Progenitor cell of endocrine pancreas (in vitro differentiated cells): ENCODE data around the gene GORASP1. TPM values are rescaled to one million over a fixed set of nuclear protein-coding genes. Genes with fewer than 3 reads are reported as not detected.

Experiments used
- DNase-seq: peaks from one replicate; pipeline ENCODE4 v3.0.0; 2021; ENCODE audit warnings: low spot score; ENCODE audit not compliant: unreplicated experiment
- H3K27ac Mint-ChIP-seq: 2 replicates; pipeline ENCODE4 v1.8.0; 2021; ENCODE audit warnings: mild to moderate bottlenecking, moderate library complexity, mixed read lengths
- H3K27me3 Mint-ChIP-seq: 2 replicates; pipeline ENCODE4 v1.8.0; 2021; ENCODE audit warnings: mixed read lengths
- H3K36me3 Mint-ChIP-seq: 2 replicates; pipeline ENCODE4 v1.8.0; 2022; ENCODE audit warnings: mixed read lengths; ENCODE audit not compliant: insufficient read depth
- H3K4me1 Mint-ChIP-seq: 2 replicates; pipeline ENCODE4 v1.8.0; 2021; ENCODE audit warnings: low read depth, mixed read lengths
- H3K4me3 Mint-ChIP-seq: 2 replicates; pipeline ENCODE4 v1.8.0; 2021; ENCODE audit warnings: low read depth, mild to moderate bottlenecking, moderate library complexity, mixed read lengths
- H3K9me3 Mint-ChIP-seq: 2 replicates; pipeline ENCODE4 v1.8.0; 2021; ENCODE audit warnings: low read depth, mixed read lengths
- CTCF ChIP-seq: fragments of 200-600 bp; sonication (generic); IDR thresholded peaks from one replicate; pipeline ENCODE4 v1.5.0; 2021; ENCODE audit warnings: antibody characterized with exemption, mild to moderate bottlenecking; ENCODE audit not compliant: unreplicated experiment
- total RNA-seq: library from RNA; stranded (reverse); gene quantifications from 2 replicates; pipeline ENCODE4 v1.2.1, GENCODE V29; 2021

The GORASP1 gene
- total RNA-seq, 1 donor from 2014 or later, result 72.8 TPM

DNA sequence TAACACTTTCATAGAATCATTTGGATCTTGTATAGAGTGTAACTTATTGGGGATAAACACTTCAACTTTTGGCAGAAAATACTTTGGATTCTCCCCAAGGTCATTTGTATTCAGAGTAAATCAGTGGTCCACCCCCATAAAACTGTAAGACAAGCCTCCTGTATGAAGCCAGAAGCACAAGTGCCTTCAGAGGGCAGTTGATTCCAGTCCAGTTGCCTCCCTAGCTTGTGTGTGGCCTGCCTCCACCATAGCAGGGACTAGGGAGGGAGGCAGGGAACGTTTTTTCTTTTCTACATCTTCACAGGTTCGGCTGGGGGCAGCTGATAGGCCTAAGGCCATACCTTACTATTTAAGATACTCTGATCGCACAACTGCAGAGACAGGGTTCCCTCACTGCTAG lies 11.6 kb downstream of the GORASP1 start:
- Mint-ChIP-seq H3K27me3 (no peaks in the 10 kb centered on the region), H3K27ac (no peak overlapping the region), H3K4me1 (peaks cover 4% of the 10 kb centered on the region), H3K36me3 (peaks cover 24% of the 10 kb centered on the region), H3K4me3 (no peak overlapping the region), H3K9me3 (no peaks in the 10 kb centered on the region)
- DNase-seq, result no peak
- TF ChIP-seq CTCF, result no peak

GRCh38 chr3:39094851-39095677 lies 12.4 kb downstream of the GORASP1 start:
- no peak overlapping the region for H3K27ac Mint-ChIP-seq
- TF ChIP-seq CTCF, result no peak
- peaks cover 25% of the 10 kb centered on the region for H3K36me3 Mint-ChIP-seq
- no peak for DNase-seq
- no peak overlapping the region for H3K4me3 Mint-ChIP-seq
- H3K27me3 Mint-ChIP-seq, result no peaks in the 10 kb centered on the region
- peaks cover 4% of the 10 kb centered on the region for H3K4me1 Mint-ChIP-seq
- H3K9me3 Mint-ChIP-seq, result no peaks in the 10 kb centered on the region

DNA sequence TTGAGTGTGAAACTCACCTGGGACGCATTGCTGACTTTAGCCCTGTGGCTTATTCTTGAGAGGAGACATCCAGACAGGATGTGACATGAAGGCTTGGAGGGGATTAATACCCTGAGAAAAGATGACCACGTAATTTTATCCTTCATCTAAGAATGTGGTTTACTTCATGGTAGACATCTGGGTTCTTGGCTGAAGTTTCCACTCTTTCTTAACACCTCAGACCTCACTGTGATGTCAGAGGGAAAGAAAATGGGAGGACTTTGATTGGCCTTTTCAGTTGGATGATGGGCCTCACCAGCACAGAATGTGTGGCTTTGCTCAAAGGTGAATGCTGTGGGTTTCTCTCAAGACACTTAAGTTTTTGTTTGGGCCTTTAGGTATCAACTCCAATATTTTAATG lies 16.5 kb downstream of the GORASP1 start:
- Mint-ChIP-seq H3K4me3 (no peak overlapping the region), H3K4me1 (no peaks in the 10 kb centered on the region), H3K27ac (no peak overlapping the region), H3K27me3 (no peaks in the 10 kb centered on the region), H3K36me3 (peaks cover 31% of the 10 kb centered on the region), H3K9me3 (no peaks in the 10 kb centered on the region)
- no peak for DNase-seq
- no peak for TF ChIP-seq CTCF

DNA sequence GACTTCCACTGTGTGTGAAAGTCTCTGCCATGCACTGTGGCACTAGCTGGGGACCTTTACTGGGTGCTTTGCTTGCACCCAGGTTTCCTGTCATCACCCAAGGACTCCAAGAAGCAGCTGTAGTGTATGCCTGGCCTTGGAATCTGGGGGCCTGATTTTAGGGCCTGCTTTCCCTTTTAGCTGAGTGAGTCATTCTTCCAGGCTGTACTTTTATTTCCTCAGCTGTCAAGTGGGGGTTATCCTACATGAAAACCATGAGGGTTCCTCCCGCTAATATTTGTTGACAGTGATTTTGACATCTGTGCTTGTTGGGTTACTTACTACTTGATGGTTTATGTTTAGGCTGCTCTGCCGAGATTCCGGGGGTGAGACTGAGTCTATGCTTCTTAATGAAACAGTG lies 18.5 kb downstream of the GORASP1 start:
- Mint-ChIP-seq H3K36me3 (peaks cover 24% of the 10 kb centered on the region), H3K27me3 (no peaks in the 10 kb centered on the region), H3K4me1 (no peaks in the 10 kb centered on the region), H3K27ac (no peak overlapping the region), H3K4me3 (no peak overlapping the region), H3K9me3 (no peaks in the 10 kb centered on the region)
- TF ChIP-seq CTCF, result no peak
- DNase-seq, result no peak

GRCh38 chr3:39088456-39088855 lies 19.0 kb downstream of the GORASP1 start:
- H3K9me3 Mint-ChIP-seq, result no peaks in the 10 kb centered on the region
- no peak for TF ChIP-seq CTCF
- H3K4me3 Mint-ChIP-seq, result no peak overlapping the region
- DNase-seq, result no peak
- H3K36me3 Mint-ChIP-seq, result peaks cover 24% of the 10 kb centered on the region
- H3K27ac Mint-ChIP-seq, result no peak overlapping the region
- H3K27me3 Mint-ChIP-seq, result no peaks in the 10 kb centered on the region
- no peaks in the 10 kb centered on the region for H3K4me1 Mint-ChIP-seq
